WTC11 (cell line): ENCODE data around the gene SLC23A2. TPM values are rescaled to one million over a fixed set of nuclear protein-coding genes. Genes with fewer than 3 reads are reported as not detected.

Source experiments
- ATAC-seq: fragments of 200-7000 bp; cut with Tn5 transposase; 2 replicates; pipeline ENCODE4 v1.10.0; 2021; ENCODE audit warnings: mild to moderate bottlenecking, moderate library complexity
- CTCF ChIA-PET: fragments of 300-600 bp; sonication (Branson Sonifier 250); formaldehyde crosslinking; loops from one replicate; lab custom pipeline; 2021; ENCODE audit warnings: antibody characterized with exemption; lab: Charles Lee
- POLR2A ChIA-PET: fragments of 350-600 bp; sonication (Branson Sonifier 250); formaldehyde crosslinking; loops from one replicate; lab custom pipeline; 2021; ENCODE audit warnings: antibody characterized with exemption; lab: Charles Lee
- DNase-seq: peaks from one replicate; pipeline ENCODE4 v3.0.0; 2021; ENCODE audit warnings: low spot score
- H3K27ac Mint-ChIP-seq: 2 replicates; pipeline ENCODE4 v1.8.0; 2021; ENCODE audit warnings: mixed read lengths
- H3K27me3 Mint-ChIP-seq: 2 replicates; pipeline ENCODE4 v1.8.0; 2021; ENCODE audit warnings: low read depth, mild to moderate bottlenecking, moderate library complexity, mixed read lengths
- H3K36me3 Mint-ChIP-seq: 2 replicates; pipeline ENCODE4 v1.8.0; 2021; ENCODE audit warnings: mixed read lengths
- H3K4me1 Mint-ChIP-seq: 2 replicates; pipeline ENCODE4 v1.8.0; 2022; ENCODE audit warnings: mixed read lengths
- H3K4me3 Mint-ChIP-seq: 2 replicates; pipeline ENCODE4 v1.8.0; 2021; ENCODE audit warnings: mild to moderate bottlenecking, moderate library complexity, mixed read lengths
- H3K9me3 Mint-ChIP-seq: 2 replicates; pipeline ENCODE4 v1.8.0; 2021; ENCODE audit warnings: mixed read lengths
- ETV6 ChIP-seq: sonication (generic); formaldehyde crosslinking; IDR thresholded peaks from 2 replicates; pipeline ENCODE4 v1.8.1; 2022; ENCODE audit warnings: mild to moderate bottlenecking, missing genetic modification reagents
- FOXJ3 ChIP-seq: sonication (generic); formaldehyde crosslinking; IDR thresholded peaks from 2 replicates; pipeline ENCODE4 v1.9.0; 2021; ENCODE audit warnings: missing genetic modification reagents, mild to moderate bottlenecking, borderline replicate concordance
- FOXK1 ChIP-seq: sonication (generic); formaldehyde crosslinking; IDR thresholded peaks from 2 replicates; pipeline ENCODE4 v1.8.0; 2022; ENCODE audit warnings: mild to moderate bottlenecking, moderate library complexity, missing genetic modification reagents
- GTF2I ChIP-seq: fragments of 250-450 bp; sonication (Bioruptor Pico); conservative IDR thresholded peaks from 2 replicates; pipeline ENCODE4 v1.4.0; 2021; ENCODE audit warnings: mild to moderate bottlenecking
- HMGXB4 ChIP-seq: sonication (generic); formaldehyde crosslinking; IDR thresholded peaks from 2 replicates; pipeline ENCODE4 v1.8.1; 2023; ENCODE audit warnings: mild to moderate bottlenecking, moderate library complexity, missing genetic modification reagents
- KAT7 ChIP-seq: sonication (generic); formaldehyde crosslinking; IDR thresholded peaks from 2 replicates; pipeline ENCODE4 v1.8.1; 2023; ENCODE audit warnings: missing genetic modification reagents, mild to moderate bottlenecking, borderline replicate concordance
- NR2C2 ChIP-seq: sonication (generic); formaldehyde crosslinking; IDR thresholded peaks from 2 replicates; pipeline ENCODE4 v1.8.0; 2022; ENCODE audit warnings: mild to moderate bottlenecking, missing genetic modification reagents
- NR3C1 ChIP-seq: sonication (generic); formaldehyde crosslinking; conservative IDR thresholded peaks from 2 replicates; pipeline ENCODE4 v1.8.1; 2023; ENCODE audit warnings: low read depth, mild to moderate bottlenecking, missing genetic modification reagents
- PRRX2 ChIP-seq: fragments of 250-450 bp; sonication (Bioruptor Pico); IDR thresholded peaks from 2 replicates; pipeline ENCODE4 v1.8.0; 2021; ENCODE audit warnings: mild to moderate bottlenecking
- SMAD3 ChIP-seq: sonication (generic); formaldehyde crosslinking; IDR thresholded peaks from 2 replicates; pipeline ENCODE4 v1.8.0; 2022; ENCODE audit warnings: missing genetic modification reagents, mild to moderate bottlenecking, borderline replicate concordance
- ZNF138 ChIP-seq: sonication (generic); formaldehyde crosslinking; conservative IDR thresholded peaks from 2 replicates; pipeline ENCODE4 v1.8.1; 2022; ENCODE audit warnings: mild to moderate bottlenecking, moderate library complexity, missing genetic modification reagents
- ZNF425 ChIP-seq: fragments of 250-450 bp; sonication (Bioruptor Pico); conservative IDR thresholded peaks from 2 replicates; pipeline ENCODE4 v1.9.0; 2021; ENCODE audit warnings: mild to moderate bottlenecking
- ZNF512 ChIP-seq: sonication (generic); formaldehyde crosslinking; IDR thresholded peaks from 2 replicates; pipeline ENCODE4 v1.8.1; 2022; ENCODE audit warnings: missing genetic modification reagents, borderline replicate concordance
- ZNF671 ChIP-seq: fragments of 250-450 bp; sonication (Bioruptor Pico); IDR thresholded peaks from 2 replicates; pipeline ENCODE4 v1.8.0; 2021; ENCODE audit warnings: mild to moderate bottlenecking
- total RNA-seq: library from RNA; stranded (reverse); gene quantifications from 3 replicates; pipeline ENCODE4 v1.2.3, GENCODE V29; 2021
- TF ChIP-seq, protein P1 (sequence below): sonication (generic); formaldehyde crosslinking; conservative IDR thresholded peaks from 2 replicates; pipeline ENCODE4 v1.8.1; 2023; ENCODE audit warnings: mild to moderate bottlenecking, low read depth, missing genetic modification reagents, moderate library complexity
- TF ChIP-seq, protein P2 (sequence below): sonication (generic); formaldehyde crosslinking; IDR thresholded peaks from 2 replicates; pipeline ENCODE4 v1.8.1; 2022; ENCODE audit warnings: mild to moderate bottlenecking, moderate library complexity, missing genetic modification reagents
- TF ChIP-seq, protein P3 (sequence below): sonication (generic); formaldehyde crosslinking; IDR thresholded peaks from 2 replicates; pipeline ENCODE4 v1.8.0; 2022; ENCODE audit warnings: mild to moderate bottlenecking, missing genetic modification reagents

The SLC23A2 gene
- total RNA-seq, 1 experiment from 2014 or later, result 14.5 TPM

- H3K27ac Mint-ChIP-seq, result no peak overlapping the region
- no peak overlapping the region for H3K4me3 Mint-ChIP-seq
- H3K4me1 Mint-ChIP-seq, result peaks cover 37% of the 10 kb centered on the region
- H3K36me3 Mint-ChIP-seq, result peaks cover 3% of the 10 kb centered on the region
- ATAC-seq (no peak), DNase-seq (no peak)
- POLR2A ChIA-PET, result no interaction called here
- H3K9me3 Mint-ChIP-seq, result 0 out of 2 replicates have a peak, but pooled peaks cover 3% of the 10 kb centered on the region
- no peaks in the 10 kb centered on the region for H3K27me3 Mint-ChIP-seq
- CTCF ChIA-PET, result interaction anchor here (1.5 kb wide), 1 partner anchor 15 kb away, joined by 3 read pairs; no protein-coding TSS in a partner anchor
- TF ChIP-seq GTF2I (CRISPR knock-in tag) (no peak), ZNF425 (CRISPR knock-in tag) (no peak), PRRX2 (CRISPR knock-in tag) (no peak), ZNF138 (CRISPR knock-in tag) (no peak), ETV6 (CRISPR knock-in tag) (no peak), NR3C1 (CRISPR knock-in tag) (no peak), KAT7 (CRISPR knock-in tag) (no peak), SMAD3 (CRISPR knock-in tag) (no peak), ZNF512 (CRISPR knock-in tag) (no peak), FOXJ3 (CRISPR knock-in tag) (no peak), ZNF671 (no peak), NR2C2 (no peak)
- TF ChIP-seq, protein P1, sequence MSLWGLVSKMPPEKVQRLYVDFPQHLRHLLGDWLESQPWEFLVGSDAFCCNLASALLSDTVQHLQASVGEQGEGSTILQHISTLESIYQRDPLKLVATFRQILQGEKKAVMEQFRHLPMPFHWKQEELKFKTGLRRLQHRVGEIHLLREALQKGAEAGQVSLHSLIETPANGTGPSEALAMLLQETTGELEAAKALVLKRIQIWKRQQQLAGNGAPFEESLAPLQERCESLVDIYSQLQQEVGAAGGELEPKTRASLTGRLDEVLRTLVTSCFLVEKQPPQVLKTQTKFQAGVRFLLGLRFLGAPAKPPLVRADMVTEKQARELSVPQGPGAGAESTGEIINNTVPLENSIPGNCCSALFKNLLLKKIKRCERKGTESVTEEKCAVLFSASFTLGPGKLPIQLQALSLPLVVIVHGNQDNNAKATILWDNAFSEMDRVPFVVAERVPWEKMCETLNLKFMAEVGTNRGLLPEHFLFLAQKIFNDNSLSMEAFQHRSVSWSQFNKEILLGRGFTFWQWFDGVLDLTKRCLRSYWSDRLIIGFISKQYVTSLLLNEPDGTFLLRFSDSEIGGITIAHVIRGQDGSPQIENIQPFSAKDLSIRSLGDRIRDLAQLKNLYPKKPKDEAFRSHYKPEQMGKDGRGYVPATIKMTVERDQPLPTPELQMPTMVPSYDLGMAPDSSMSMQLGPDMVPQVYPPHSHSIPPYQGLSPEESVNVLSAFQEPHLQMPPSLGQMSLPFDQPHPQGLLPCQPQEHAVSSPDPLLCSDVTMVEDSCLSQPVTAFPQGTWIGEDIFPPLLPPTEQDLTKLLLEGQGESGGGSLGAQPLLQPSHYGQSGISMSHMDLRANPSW, result no peak
- TF ChIP-seq, protein P2, sequence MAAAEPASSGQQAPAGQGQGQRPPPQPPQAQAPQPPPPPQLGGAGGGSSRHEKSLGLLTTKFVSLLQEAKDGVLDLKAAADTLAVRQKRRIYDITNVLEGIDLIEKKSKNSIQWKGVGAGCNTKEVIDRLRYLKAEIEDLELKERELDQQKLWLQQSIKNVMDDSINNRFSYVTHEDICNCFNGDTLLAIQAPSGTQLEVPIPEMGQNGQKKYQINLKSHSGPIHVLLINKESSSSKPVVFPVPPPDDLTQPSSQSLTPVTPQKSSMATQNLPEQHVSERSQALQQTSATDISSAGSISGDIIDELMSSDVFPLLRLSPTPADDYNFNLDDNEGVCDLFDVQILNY (CRISPR knock-in tag), result no peak
These were observed 189.1 kb downstream of the SLC23A2 start for GRCh38 chr20:4812216-4812615.

GRCh38 chr20:4811661-4812181, 189.6 kb downstream of the SLC23A2 start:
- no peaks in the 10 kb centered on the region for H3K36me3 Mint-ChIP-seq
- peak overlapping the region; percentile 72; the same call in 1 of the 2 replicates for H3K27ac Mint-ChIP-seq
- H3K4me3 Mint-ChIP-seq, result no peak overlapping the region
- CTCF ChIA-PET, result interaction anchor here (0.9 to 1.5 kb wide), 2 partner anchors 16 to 71 kb away, joined by 3 read pairs; no protein-coding TSS in a partner anchor
- no peak for DNase-seq
- ATAC-seq, result no peak
- H3K27me3 Mint-ChIP-seq, result no peaks in the 10 kb centered on the region
- H3K4me1 Mint-ChIP-seq, result peaks cover 37% of the 10 kb centered on the region
- no peaks in the 10 kb centered on the region for H3K9me3 Mint-ChIP-seq
- POLR2A ChIA-PET, result no interaction called here
- TF ChIP-seq, protein P3, sequence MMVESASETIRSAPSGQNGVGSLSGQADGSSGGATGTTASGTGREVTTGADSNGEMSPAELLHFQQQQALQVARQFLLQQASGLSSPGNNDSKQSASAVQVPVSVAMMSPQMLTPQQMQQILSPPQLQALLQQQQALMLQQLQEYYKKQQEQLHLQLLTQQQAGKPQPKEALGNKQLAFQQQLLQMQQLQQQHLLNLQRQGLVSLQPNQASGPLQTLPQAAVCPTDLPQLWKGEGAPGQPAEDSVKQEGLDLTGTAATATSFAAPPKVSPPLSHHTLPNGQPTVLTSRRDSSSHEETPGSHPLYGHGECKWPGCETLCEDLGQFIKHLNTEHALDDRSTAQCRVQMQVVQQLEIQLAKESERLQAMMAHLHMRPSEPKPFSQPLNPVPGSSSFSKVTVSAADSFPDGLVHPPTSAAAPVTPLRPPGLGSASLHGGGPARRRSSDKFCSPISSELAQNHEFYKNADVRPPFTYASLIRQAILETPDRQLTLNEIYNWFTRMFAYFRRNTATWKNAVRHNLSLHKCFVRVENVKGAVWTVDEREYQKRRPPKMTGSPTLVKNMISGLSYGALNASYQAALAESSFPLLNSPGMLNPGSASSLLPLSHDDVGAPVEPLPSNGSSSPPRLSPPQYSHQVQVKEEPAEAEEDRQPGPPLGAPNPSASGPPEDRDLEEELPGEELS, result no peak
- TF ChIP-seq FOXK1 (CRISPR knock-in tag) (no peak), HMGXB4 (no peak), SMAD3 (CRISPR knock-in tag) (no peak)
- TF ChIP-seq, protein P1, result no peak
